ENCODE data around the gene KLF8. TPM values are rescaled to one million over a fixed set of nuclear protein-coding genes. Genes with fewer than 3 reads are reported as not detected.

The KLF8 gene
- polyA plus RNA-seq, 1 donor from 2014 or later = 13.6 TPM

DNA sequence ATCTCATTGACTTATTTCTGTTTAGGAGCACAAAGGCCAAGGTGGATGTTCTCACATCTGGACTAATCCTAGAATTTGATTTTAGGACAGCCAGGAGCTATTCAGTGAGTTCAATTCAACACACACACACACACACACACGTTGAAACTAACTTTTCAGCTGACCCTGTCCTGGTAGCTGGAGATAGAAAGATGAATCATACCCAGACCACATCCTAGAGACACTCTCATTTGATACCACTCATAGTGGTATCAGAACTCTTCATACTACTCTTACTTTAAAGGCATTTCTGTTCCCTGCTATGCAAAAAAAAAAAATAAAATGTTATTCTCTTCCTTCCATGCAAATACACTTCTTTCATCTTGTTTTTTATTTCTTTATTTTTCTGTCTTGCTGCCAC is 36.7 kb downstream of the KLF8 start:
- no peak overlapping the region for H3K4me3 Mint-ChIP-seq
- peaks cover 5% of the 10 kb centered on the region for H3K27me3 Mint-ChIP-seq
- H3K27ac Mint-ChIP-seq = no peak overlapping the region
- H3K9me3 Mint-ChIP-seq = no peaks in the 10 kb centered on the region
- H3K36me3 Mint-ChIP-seq = peaks cover 5% of the 10 kb centered on the region
- H3K4me1 Mint-ChIP-seq = no peaks in the 10 kb centered on the region

- Mint-ChIP-seq H3K27me3 (no peaks in the 10 kb centered on the region), H3K4me3 (no peak overlapping the region), H3K4me1 (no peaks in the 10 kb centered on the region), H3K36me3 (peaks cover 12% of the 10 kb centered on the region), H3K27ac (no peak overlapping the region), H3K9me3 (no peaks in the 10 kb centered on the region)
Observed at GRCh38 chrX:56278692-56279091, 46.5 kb downstream of the KLF8 start.

DNA sequence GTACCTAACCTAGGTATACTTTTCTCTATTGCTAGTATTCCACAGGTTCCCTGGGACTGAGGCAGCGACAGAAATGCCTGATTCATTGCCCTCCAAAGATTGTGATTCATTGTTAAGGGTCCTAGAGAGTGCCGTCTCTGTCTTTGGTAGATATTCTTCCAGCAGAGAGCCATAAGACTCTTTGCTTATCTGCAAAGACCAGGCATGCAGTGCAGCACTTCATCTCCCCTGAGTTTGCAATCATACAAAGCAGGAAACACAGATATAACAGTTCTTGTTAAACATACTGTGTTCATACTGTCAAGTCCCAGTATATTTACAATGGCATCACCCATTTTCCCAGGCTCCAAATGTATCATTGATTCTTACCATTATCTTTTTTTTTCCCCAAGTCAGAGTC is 47.7 kb downstream of the KLF8 start:
- Mint-ChIP-seq H3K9me3 (no peaks in the 10 kb centered on the region), H3K27ac (no peak overlapping the region), H3K4me3 (no peak overlapping the region), H3K36me3 (peaks cover 10% of the 10 kb centered on the region), H3K4me1 (no peaks in the 10 kb centered on the region), H3K27me3 (no peaks in the 10 kb centered on the region)

DNA sequence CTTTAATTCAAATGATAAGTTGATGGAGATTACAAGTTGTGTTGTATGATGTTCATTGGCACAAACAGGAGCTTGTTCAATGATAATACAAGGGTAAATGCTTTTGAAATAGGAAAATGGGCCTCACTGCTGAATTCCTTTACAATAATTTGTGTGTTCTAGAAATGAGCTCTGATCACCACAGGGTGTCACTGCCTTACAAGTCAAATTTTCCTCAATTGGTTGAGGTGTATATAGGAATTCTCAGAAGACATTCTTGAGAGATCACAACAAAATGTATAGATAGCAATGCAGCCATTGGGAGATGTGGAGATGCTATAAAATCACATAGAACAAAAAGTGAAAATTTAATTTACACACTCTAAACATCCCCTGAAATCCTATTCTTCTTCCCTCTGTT is 49.6 kb downstream of the KLF8 start:
- H3K27me3 Mint-ChIP-seq = no peaks in the 10 kb centered on the region
- no peaks in the 10 kb centered on the region for H3K4me1 Mint-ChIP-seq
- peaks cover 15% of the 10 kb centered on the region for H3K36me3 Mint-ChIP-seq
- no peaks in the 10 kb centered on the region for H3K9me3 Mint-ChIP-seq
- H3K4me3 Mint-ChIP-seq = no peak overlapping the region
- no peak overlapping the region for H3K27ac Mint-ChIP-seq

DNA sequence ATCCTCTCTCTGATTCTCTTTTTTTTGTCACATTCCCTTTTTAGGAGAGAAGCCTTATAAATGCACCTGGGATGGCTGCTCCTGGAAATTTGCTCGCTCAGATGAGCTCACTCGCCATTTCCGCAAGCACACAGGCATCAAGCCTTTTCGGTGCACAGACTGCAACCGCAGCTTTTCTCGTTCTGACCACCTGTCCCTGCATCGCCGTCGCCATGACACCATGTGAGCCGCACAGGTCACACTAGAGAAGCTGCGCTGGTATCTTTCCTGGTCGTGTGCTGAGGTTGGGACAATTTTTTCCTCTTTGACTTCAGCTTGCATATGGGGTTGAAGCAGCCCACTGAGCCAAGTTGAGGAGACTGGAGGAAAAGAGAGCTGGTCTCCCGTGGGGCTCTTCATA is 52.1 kb downstream of the KLF8 start:
- peaks cover 16% of the 10 kb centered on the region for H3K36me3 Mint-ChIP-seq
- H3K4me3 Mint-ChIP-seq = no peak overlapping the region
- H3K27ac Mint-ChIP-seq = no peak overlapping the region
- no peaks in the 10 kb centered on the region for H3K4me1 Mint-ChIP-seq
- no peaks in the 10 kb centered on the region for H3K9me3 Mint-ChIP-seq
- no peaks in the 10 kb centered on the region for H3K27me3 Mint-ChIP-seq

DNA sequence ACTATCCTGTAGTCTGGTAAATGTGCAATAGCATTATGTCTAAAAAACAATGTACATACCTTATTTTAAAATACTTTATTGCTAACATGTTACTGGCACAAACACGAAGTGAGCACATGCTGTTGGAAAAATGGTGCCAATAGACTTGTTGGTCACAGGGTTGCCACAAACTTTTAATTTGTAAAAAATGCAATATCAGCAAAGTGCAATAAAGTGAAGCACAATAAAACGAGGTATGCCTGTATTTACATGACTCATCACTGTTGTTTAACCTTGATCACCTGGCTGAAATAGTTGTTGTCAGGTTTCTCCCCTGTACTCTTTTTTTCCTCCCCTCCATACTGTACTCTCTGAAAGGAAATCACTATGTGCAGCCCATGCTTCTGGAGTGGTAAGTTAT is 56.5 kb downstream of the KLF8 start:
- Mint-ChIP-seq H3K36me3 (peaks cover 14% of the 10 kb centered on the region), H3K4me3 (no peak overlapping the region), H3K4me1 (no peaks in the 10 kb centered on the region), H3K9me3 (no peaks in the 10 kb centered on the region), H3K27ac (no peak overlapping the region), H3K27me3 (no peaks in the 10 kb centered on the region)

DNA sequence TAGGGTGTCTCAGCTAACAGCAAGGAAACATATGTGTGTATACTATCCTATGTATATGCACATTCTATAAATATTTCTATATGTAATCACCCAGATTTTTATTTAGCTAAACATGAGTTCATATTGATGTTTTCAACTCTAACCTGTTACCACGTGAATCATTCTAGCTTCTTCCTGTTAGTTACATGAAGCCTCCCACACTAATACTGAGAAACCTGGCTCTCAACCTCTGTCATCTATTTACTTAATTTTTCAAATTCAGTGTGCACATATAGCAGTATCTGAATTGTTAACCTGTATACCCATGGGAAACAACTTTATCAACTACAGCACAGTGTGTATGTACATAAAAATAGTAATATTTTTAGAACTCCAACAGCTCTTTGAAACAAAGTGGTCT is 57.3 kb downstream of the KLF8 start:
- no peaks in the 10 kb centered on the region for H3K4me1 Mint-ChIP-seq
- no peaks in the 10 kb centered on the region for H3K27me3 Mint-ChIP-seq
- H3K4me3 Mint-ChIP-seq = no peak overlapping the region
- no peak overlapping the region for H3K27ac Mint-ChIP-seq
- peaks cover 14% of the 10 kb centered on the region for H3K36me3 Mint-ChIP-seq
- peaks cover 0 to 4% (median 0%) of the 10 kb centered on the region in 3 donors for H3K9me3 Mint-ChIP-seq

DNA sequence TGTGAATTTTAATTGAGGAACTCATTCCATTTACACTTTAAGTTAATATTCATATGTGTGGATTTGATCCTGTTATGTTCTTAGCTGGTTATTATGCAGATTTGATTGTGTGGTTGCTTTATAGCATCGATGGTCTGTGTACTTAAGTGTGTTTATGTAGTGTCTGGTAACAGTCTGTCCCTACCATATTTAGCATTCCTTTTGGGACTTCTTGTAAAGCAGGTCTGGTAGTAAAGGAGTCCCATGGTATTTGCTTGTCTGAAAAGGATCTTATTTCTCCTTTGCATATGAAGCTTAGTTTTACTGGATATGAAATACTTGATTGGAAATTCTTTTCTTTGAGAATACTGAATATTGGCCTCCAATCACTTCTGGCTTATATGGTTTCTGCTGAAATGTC is 76.6 kb downstream of the KLF8 start:
- no peak overlapping the region for H3K27ac Mint-ChIP-seq
- no peaks in the 10 kb centered on the region for H3K4me1 Mint-ChIP-seq
- peaks cover 4 to 7% (median 5%) of the 10 kb centered on the region in 3 donors for H3K9me3 Mint-ChIP-seq
- peaks cover 5% of the 10 kb centered on the region for H3K36me3 Mint-ChIP-seq
- H3K4me3 Mint-ChIP-seq = no peak overlapping the region
- peaks cover 4% of the 10 kb centered on the region for H3K27me3 Mint-ChIP-seq

DNA sequence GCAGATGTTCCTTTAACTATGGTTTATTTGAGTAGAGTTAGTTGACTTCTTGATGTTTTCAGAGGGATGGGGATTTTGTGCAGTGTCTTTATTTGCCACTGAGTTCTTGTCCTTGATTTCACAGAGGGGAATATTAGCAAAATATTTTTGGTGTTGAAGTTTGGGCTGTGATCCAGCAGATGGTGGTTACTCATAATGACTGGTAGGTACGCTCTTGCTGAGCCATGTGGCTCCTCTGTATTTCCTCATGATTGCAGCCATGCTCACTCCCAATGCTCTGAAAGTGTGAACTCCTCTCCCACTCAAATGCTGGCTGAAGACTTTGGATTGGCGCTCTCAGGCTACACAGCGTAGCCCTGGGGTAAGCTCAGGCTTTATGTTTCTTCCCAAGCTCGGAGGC is 77.7 kb downstream of the KLF8 start:
- Mint-ChIP-seq H3K9me3 (peaks cover 4 to 7% (median 5%) of the 10 kb centered on the region in 3 donors), H3K4me3 (no peak overlapping the region), H3K36me3 (peaks cover 5% of the 10 kb centered on the region), H3K27me3 (peaks cover 2% of the 10 kb centered on the region), H3K4me1 (peaks cover 0 to 3% (median 0%) of the 10 kb centered on the region in 3 donors), H3K27ac (no peak overlapping the region)

DNA sequence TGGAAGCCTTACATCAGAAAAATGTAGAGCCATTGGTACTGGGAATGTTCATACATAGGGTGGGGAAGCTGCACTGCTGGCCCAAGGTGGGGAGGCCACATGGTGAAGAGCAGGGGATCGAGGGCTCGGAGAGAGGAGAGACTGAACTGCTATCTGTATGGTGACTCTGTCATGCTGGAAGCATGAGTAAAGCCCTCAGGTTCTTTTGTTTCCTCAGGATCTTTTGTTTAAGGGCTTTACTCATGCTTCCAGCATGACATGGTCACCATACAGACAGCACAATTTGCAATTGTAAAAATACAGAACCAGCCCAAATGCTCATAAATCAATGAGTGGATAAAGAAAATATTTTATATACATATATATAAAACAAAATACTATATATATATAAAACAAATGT is 78.4 kb downstream of the KLF8 start:
- no peak overlapping the region for H3K27ac Mint-ChIP-seq
- no peak overlapping the region for H3K4me3 Mint-ChIP-seq
- peaks cover 4 to 7% (median 5%) of the 10 kb centered on the region in 3 donors for H3K9me3 Mint-ChIP-seq
- H3K4me1 Mint-ChIP-seq = peaks cover 0 to 3% (median 0%) of the 10 kb centered on the region in 3 donors
- peaks cover 5% of the 10 kb centered on the region for H3K36me3 Mint-ChIP-seq
- H3K27me3 Mint-ChIP-seq = peaks cover 4% of the 10 kb centered on the region

DNA sequence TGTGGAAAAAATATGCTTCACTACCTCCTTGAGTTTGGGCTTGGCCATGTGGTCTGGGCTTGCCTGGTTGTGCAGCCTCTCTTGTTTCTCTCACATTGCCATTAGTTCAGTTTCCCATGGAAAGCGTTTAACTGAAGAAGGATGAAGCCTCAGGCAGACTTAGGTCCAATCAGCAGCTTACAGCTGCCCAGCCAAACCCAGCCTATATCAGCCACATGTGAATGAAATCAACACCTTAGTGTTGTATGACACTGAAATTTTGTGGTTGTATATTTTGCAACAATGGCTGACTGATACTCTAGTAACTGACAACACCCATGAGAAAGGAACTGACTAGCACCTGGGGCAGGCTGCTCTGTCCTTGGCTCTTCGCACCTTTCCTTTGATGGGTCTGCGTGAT is 81.2 kb downstream of the KLF8 start:
- Mint-ChIP-seq H3K9me3 (peaks cover 0 to 3% (median 3%) of the 10 kb centered on the region in 3 donors), H3K4me3 (no peak overlapping the region), H3K27me3 (peaks cover 6% of the 10 kb centered on the region), H3K4me1 (peaks cover 0 to 3% (median 0%) of the 10 kb centered on the region in 3 donors), H3K36me3 (peaks cover 4% of the 10 kb centered on the region), H3K27ac (no peak overlapping the region)

DNA sequence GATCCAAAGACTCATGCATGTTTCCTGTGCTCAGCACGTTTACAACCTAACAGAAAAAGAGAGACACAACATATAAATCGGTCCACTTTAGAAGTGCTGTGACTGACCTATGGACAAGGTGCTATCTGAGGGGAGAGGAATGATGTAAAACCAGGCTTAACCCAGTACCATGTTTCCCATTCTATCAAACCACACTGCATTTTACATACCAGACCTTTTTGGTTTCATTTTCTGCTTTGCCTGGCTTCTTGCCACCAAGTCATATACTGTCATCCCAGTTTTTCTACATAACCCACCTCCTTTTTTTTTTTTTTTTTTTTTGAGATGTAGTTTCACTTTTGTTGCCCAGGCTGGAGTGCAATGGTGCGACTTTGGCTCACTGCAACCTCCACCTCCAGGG is 82.2 kb downstream of the KLF8 start:
- H3K9me3 Mint-ChIP-seq = no peaks in the 10 kb centered on the region
- peaks cover 0 to 3% (median 0%) of the 10 kb centered on the region in 3 donors for H3K4me1 Mint-ChIP-seq
- peaks cover 6% of the 10 kb centered on the region for H3K27me3 Mint-ChIP-seq
- no peak overlapping the region for H3K4me3 Mint-ChIP-seq
- peaks cover under 1% of the 10 kb centered on the region for H3K36me3 Mint-ChIP-seq
- H3K27ac Mint-ChIP-seq = no peak overlapping the region

- Mint-ChIP-seq H3K27me3 (peaks cover 4% of the 10 kb centered on the region), H3K27ac (no peak overlapping the region), H3K4me3 (no peak overlapping the region), H3K4me1 (peaks cover 0 to 3% (median 0%) of the 10 kb centered on the region in 3 donors), H3K36me3 (no peaks in the 10 kb centered on the region), H3K9me3 (peaks cover 0 to 9% (median 1%) of the 10 kb centered on the region in 3 donors)
Observed at GRCh38 chrX:56318076-56318475, 85.9 kb downstream of the KLF8 start.

DNA sequence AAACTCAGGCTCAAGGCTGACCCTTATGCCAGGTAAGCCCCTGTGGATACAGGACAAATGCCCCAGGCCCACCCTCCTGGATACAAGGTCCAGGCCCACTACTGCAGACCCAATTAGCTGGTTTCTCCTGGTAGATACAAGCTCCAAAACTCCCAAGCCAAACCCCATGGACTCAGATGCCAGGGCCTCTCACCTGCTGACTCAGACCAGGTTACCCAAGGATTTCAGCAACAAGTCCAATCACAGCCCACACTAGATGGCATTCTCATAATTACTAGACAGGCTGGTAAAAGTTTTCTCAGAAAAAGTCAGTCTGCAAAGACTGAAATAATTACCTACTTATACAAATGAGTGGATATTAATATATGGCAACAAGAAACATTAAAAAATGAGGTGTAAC is 87.0 kb downstream of the KLF8 start:
- Mint-ChIP-seq H3K4me1 (peaks cover 0 to 2% (median 0%) of the 10 kb centered on the region in 3 donors), H3K9me3 (peaks cover 0 to 12% (median 1%) of the 10 kb centered on the region in 3 donors), H3K4me3 (no peak overlapping the region)

More for the DNA sequence above, 87.0 kb downstream of the KLF8 start:
- H3K36me3 Mint-ChIP-seq = no peaks in the 10 kb centered on the region
- H3K27me3 Mint-ChIP-seq = peaks cover 4% of the 10 kb centered on the region
- no peak overlapping the region for H3K27ac Mint-ChIP-seq

Data from IgD-negative memory B cell (primary cell).